Neural cell (in vitro differentiated cells): Measurements from ENCODE around the gene SPI1. TPM values are rescaled to one million over a fixed set of nuclear protein-coding genes. Genes with fewer than 3 reads are reported as not detected.

Source experiments
- H2AFZ ChIP-seq: fragments of 200-600, 300-800 bp; sonication (generic), shearing (Covaris generic); 2 replicates; pipeline ENCODE4 v1.6.0; 2014; ENCODE audit warnings: low read depth, mild to moderate bottlenecking, antibody characterized with exemption, low read length, moderate library complexity
- H3F3A ChIP-seq: fragments of 200-600 bp; shearing (Covaris generic); 2 replicates; pipeline ENCODE4 v1.6.1; 2016; ENCODE audit warnings: mild to moderate bottlenecking, moderate library complexity, mixed read lengths, antibody characterized with exemption, low read length; ENCODE audit not compliant: insufficient read depth, poor library complexity, severe bottlenecking
- H3K27ac ChIP-seq: fragments of 200-600, 300-800 bp; sonication (generic), shearing (Covaris generic); 2 replicates; pipeline ENCODE4 v1.5.1; 2014; ENCODE audit warnings: mild to moderate bottlenecking, low read length, moderate library complexity
- H3K27me3 ChIP-seq: fragments of 300-800, 200-600 bp; sonication (generic), shearing (Covaris generic); 2 replicates; pipeline ENCODE4 v1.6.0; 2014; ENCODE audit warnings: mild to moderate bottlenecking, low read depth, low read length, moderate library complexity; ENCODE audit not compliant: insufficient read depth
- H3K36me3 ChIP-seq: fragments of 300-800, 200-600 bp; sonication (generic), shearing (Covaris generic); 2 replicates; pipeline ENCODE4 v1.5.1; 2014; ENCODE audit warnings: mild to moderate bottlenecking, antibody characterized with exemption, low read length, moderate library complexity; ENCODE audit not compliant: insufficient read depth
- H3K4me2 ChIP-seq: fragments of 300-800, 200-600 bp; sonication (generic), shearing (Covaris generic); 2 replicates; pipeline ENCODE4 v1.6.0; 2014; ENCODE audit warnings: mild to moderate bottlenecking, low read length
- H3K4me3 ChIP-seq: fragments of 300-800, 200-600 bp; sonication (generic), shearing (Covaris generic); 2 replicates; pipeline ENCODE4 v1.5.1; 2014; ENCODE audit warnings: mild to moderate bottlenecking, low read length, moderate library complexity
- H3K79me2 ChIP-seq: fragments of 200-600 bp; shearing (Covaris generic); replicated peaks from 2 replicates; pipeline ENCODE4 v1.6.0; 2014; ENCODE audit warnings: mild to moderate bottlenecking, low read length, moderate library complexity; ENCODE audit not compliant: insufficient read depth
- H3K9ac ChIP-seq: fragments of 300-800, 200-600 bp; sonication (generic), shearing (Covaris generic); 2 replicates; pipeline ENCODE4 v1.6.1; 2016; ENCODE audit warnings: mild to moderate bottlenecking, low read length, mixed read lengths
- H3K9me2 ChIP-seq: fragments of 200-600 bp; shearing (Covaris generic); 2 replicates; pipeline ENCODE4 v1.6.1; 2016; ENCODE audit warnings: mild to moderate bottlenecking, low read length, mixed read lengths; ENCODE audit not compliant: insufficient read depth
- H3K9me3 ChIP-seq: fragments of 200-600, 300-800 bp; sonication (generic), shearing (Covaris generic); 2 replicates; pipeline ENCODE4 v1.6.1; 2016; ENCODE audit warnings: mild to moderate bottlenecking, mixed run types, low read length, moderate library complexity, mixed read lengths
- H4K20me1 ChIP-seq: fragments of 200-600 bp; shearing (Covaris generic); 2 replicates; pipeline ENCODE4 v1.6.1; 2016; ENCODE audit warnings: mild to moderate bottlenecking, mixed run types; ENCODE audit not compliant: insufficient read depth
- CTCF ChIP-seq: fragments of 450-650 bp; IDR thresholded peaks from 2 replicates; pipeline ENCODE4 v1.5.1; 2014; ENCODE audit warnings: antibody characterized with exemption, mild to moderate bottlenecking, moderate library complexity; ENCODE audit not compliant: poor library complexity, severe bottlenecking
- EZH2 ChIP-seq: fragments of 200-600, 300-800 bp; shearing (Covaris generic), sonication (generic); IDR thresholded peaks from 2 replicates; pipeline ENCODE4 v1.6.1; 2014; ENCODE audit warnings: antibody characterized with exemption, low read length, borderline replicate concordance, mild to moderate bottlenecking; ENCODE audit not compliant: insufficient read depth, poor library complexity, severe bottlenecking
- MXI1 ChIP-seq: fragments of 450-650 bp; conservative IDR thresholded peaks from 2 replicates; pipeline ENCODE4 v1.6.1; 2014; ENCODE audit warnings: antibody characterized with exemption, mild to moderate bottlenecking; ENCODE audit not compliant: poor library complexity, severe bottlenecking
- POLR2AphosphoS5 ChIP-seq: IDR thresholded peaks from 2 replicates; pipeline ENCODE4 v1.6.1; 2012
- RAD21 ChIP-seq: fragments of 450-650 bp; conservative IDR thresholded peaks from 2 replicates; pipeline ENCODE4 v1.6.1; 2014; ENCODE audit warnings: antibody characterized with exemption, mild to moderate bottlenecking, moderate library complexity
- SMC3 ChIP-seq: fragments of 450-650 bp; conservative IDR thresholded peaks from 2 replicates; pipeline ENCODE4 v1.6.1; 2014; ENCODE audit warnings: antibody characterized with exemption, mild to moderate bottlenecking, moderate library complexity; ENCODE audit not compliant: poor library complexity
- TAF1 ChIP-seq: IDR thresholded peaks from 2 replicates; pipeline ENCODE4 v1.6.1; 2012; ENCODE audit warnings: low read depth
- polyA plus RNA-seq: library from polyadenylated mRNA; depleted of rRNA; stranded (reverse); fragments of >200 nt; gene quantifications from 2 replicates; pipeline ENCODE4 v1.2.3, GENCODE V29; 2014

The SPI1 gene
- polyA plus RNA-seq, 1 donor from 2014 or later: not detected

- Histone ChIP-seq H3K27me3 (no peaks in the 10 kb centered on the region), H3K27ac (no peak overlapping the region), H4K20me1 (no peaks in the 10 kb centered on the region), H3K79me2 (no peaks in the 10 kb centered on the region), H3K9me3 (no peaks in the 10 kb centered on the region), H3F3A (no peaks in the 10 kb centered on the region), H3K9ac (no peak overlapping the region), H3K9me2 (no peaks in the 10 kb centered on the region), H3K36me3 (no peaks in the 10 kb centered on the region), H3K4me2 (no peak overlapping the region), H3K4me3 (no peak overlapping the region), H2AFZ (no peak overlapping the region)
- TF ChIP-seq CTCF: peak; percentile 48
- no peak for TF ChIP-seq RAD21
- TF ChIP-seq MXI1: no peak
- TF ChIP-seq EZH2: no peak
- TF ChIP-seq SMC3: peak; percentile 44
These were observed 4.2 kb downstream of the SPI1 start for GRCh38 chr11:47373876-47374719.

GRCh38 chr11:47372422-47372821, 5.9 kb downstream of the SPI1 start:
- H3K36me3 ChIP-seq: no peaks in the 10 kb centered on the region
- H4K20me1 ChIP-seq: no peaks in the 10 kb centered on the region

GRCh38 chr11:47369676-47370075, 8.7 kb downstream of the SPI1 start:
- H3F3A ChIP-seq: no peaks in the 10 kb centered on the region
- no peak overlapping the region for H3K27ac ChIP-seq
- H3K9me2 ChIP-seq: no peaks in the 10 kb centered on the region
- no peaks in the 10 kb centered on the region for H3K79me2 ChIP-seq
- H3K4me2 ChIP-seq: no peak overlapping the region
- H3K4me3 ChIP-seq: no peak overlapping the region
- H2AFZ ChIP-seq: no peak overlapping the region
- no peaks in the 10 kb centered on the region for H3K27me3 ChIP-seq
- H4K20me1 ChIP-seq: no peaks in the 10 kb centered on the region
- no peak for TF ChIP-seq TAF1
- no peak for TF ChIP-seq SMC3
- no peak for TF ChIP-seq MXI1
- TF ChIP-seq RAD21: no peak
- no peak for TF ChIP-seq POLR2AphosphoS5
- TF ChIP-seq CTCF: no peak
- H3K36me3 ChIP-seq: no peaks in the 10 kb centered on the region
- no peaks in the 10 kb centered on the region for H3K9me3 ChIP-seq
- no peak overlapping the region for H3K9ac ChIP-seq

More at GRCh38 chr11:47372422-47372821, 5.9 kb downstream of the SPI1 start:
- no peak overlapping the region for H3K4me3 ChIP-seq
- H3K9ac ChIP-seq: no peak overlapping the region
- H3F3A ChIP-seq: no peaks in the 10 kb centered on the region
- no peaks in the 10 kb centered on the region for H3K27me3 ChIP-seq
- no peak overlapping the region for H3K4me2 ChIP-seq
- H3K9me2 ChIP-seq: no peaks in the 10 kb centered on the region
- no peak for TF ChIP-seq MXI1
- no peak for TF ChIP-seq SMC3
- TF ChIP-seq RAD21: no peak
- H2AFZ ChIP-seq: no peak overlapping the region
- no peak overlapping the region for H3K27ac ChIP-seq
- H3K79me2 ChIP-seq: no peaks in the 10 kb centered on the region
- no peaks in the 10 kb centered on the region for H3K9me3 ChIP-seq
